Neural crest cell (in vitro differentiated cells): Measurements from ENCODE around the gene MED23. TPM values are rescaled to one million over a fixed set of nuclear protein-coding genes. Genes with fewer than 3 reads are reported as not detected.

ENCODE experiments used
- total RNA-seq: library from RNA; stranded (reverse); gene quantifications from 2 replicates; pipeline ENCODE4 v1.2.1, GENCODE V29; 2021

MED23 gene
- total RNA-seq, 1 donor from 2014 or later = 30.0 TPM

Other genes starting within 250 kb of the MED23 start
- not detected in 2 replicates for gene ARG1, start 55.0 kb downstream of the MED23 start, total RNA-seq
- 0.14 and 0.20 TPM in 2 replicates for gene ENPP3, start 9.1 kb upstream of the MED23 start, total RNA-seq
- gene OR2A4, start 73.2 kb upstream of the MED23 start, total RNA-seq = not detected in 2 replicates
- gene CTAGE9, start 82.8 kb upstream of the MED23 start, total RNA-seq = not detected in 2 replicates
- 4.0 and 4.9 TPM in 2 replicates for gene ENPP1, start 179.8 kb upstream of the MED23 start, total RNA-seq